GM23338 (cell line): ENCODE results near the gene ZNF212. TPM values are rescaled to one million over a fixed set of nuclear protein-coding genes. Genes with fewer than 3 reads are reported as not detected.

Experiments used
- ATAC-seq: fragments of 200-7000 bp; cut with Tn5 transposase; 3 replicates; pipeline ENCODE4 v1.9.1; 2020
- DNase-seq: peaks from one replicate; pipeline ENCODE4 v3.0.0-alpha.2; 2015; ENCODE audit warnings: low spot score
- H2AFZ ChIP-seq: fragments of 200-600 bp; sonication (generic); 2 replicates; pipeline ENCODE4 v1.8.0; 2016; ENCODE audit warnings: antibody characterized with exemption, mild to moderate bottlenecking, moderate library complexity
- H3F3A ChIP-seq: fragments of 200-600 bp; sonication (generic); replicated peaks from 2 replicates; pipeline ENCODE4 v1.8.0; 2017; ENCODE audit warnings: antibody characterized with exemption, mixed run types, low read depth
- H3K27ac ChIP-seq: fragments of 200-600 bp; sonication (generic); 2 replicates; pipeline ENCODE4 v1.6.1; 2016; ENCODE audit warnings: low read depth
- H3K27me3 ChIP-seq: fragments of 200-600 bp; sonication (generic); 2 replicates; pipeline ENCODE4 v1.8.0; 2016; ENCODE audit warnings: mild to moderate bottlenecking, mixed run types, moderate library complexity; ENCODE audit not compliant: insufficient read depth
- H3K36me3 ChIP-seq: fragments of 200-600 bp; sonication (generic); 2 replicates; pipeline ENCODE4 v1.8.0; 2016; ENCODE audit warnings: mild to moderate bottlenecking; ENCODE audit not compliant: insufficient read depth
- H3K4me1 ChIP-seq: fragments of 200-600 bp; sonication (generic); 2 replicates; pipeline ENCODE4 v1.8.0; 2016; ENCODE audit warnings: mild to moderate bottlenecking, moderate library complexity; ENCODE audit not compliant: insufficient read depth
- H3K4me2 ChIP-seq: fragments of 200-600 bp; sonication (generic); 2 replicates; pipeline ENCODE4 v1.7.1; 2017; ENCODE audit warnings: mixed run types
- H3K4me3 ChIP-seq: fragments of 200-600 bp; sonication (generic); 2 replicates; pipeline ENCODE4 v1.6.1; 2016; ENCODE audit warnings: mixed run types
- H3K79me2 ChIP-seq: fragments of 200-600 bp; sonication (generic); replicated peaks from 2 replicates; pipeline ENCODE4 v1.8.0; 2017; ENCODE audit warnings: mild to moderate bottlenecking; ENCODE audit not compliant: insufficient read depth
- H3K9me2 ChIP-seq: fragments of 200-600 bp; sonication (generic); 2 replicates; pipeline ENCODE4 v1.8.0; 2017; ENCODE audit not compliant: insufficient read depth
- H4K20me1 ChIP-seq: fragments of 200-600 bp; sonication (generic); replicated peaks from 2 replicates; pipeline ENCODE4 v1.8.0; 2017; ENCODE audit warnings: mild to moderate bottlenecking; ENCODE audit not compliant: insufficient read depth
- H3K27ac Mint-ChIP-seq: 2 replicates; pipeline ENCODE4 v1.8.0; 2020; ENCODE audit warnings: inconsistent platforms, mild to moderate bottlenecking, moderate library complexity, mixed read lengths
- H3K27me3 Mint-ChIP-seq: 3 replicates; pipeline ENCODE4 v1.8.0; 2022; ENCODE audit warnings: low read depth, mild to moderate bottlenecking, moderate library complexity, mixed read lengths, inconsistent platforms; ENCODE audit not compliant: insufficient read depth, poor library complexity
- H3K36me3 Mint-ChIP-seq: 3 replicates; pipeline ENCODE4 v1.8.0; 2021; ENCODE audit warnings: low read depth, mild to moderate bottlenecking, inconsistent platforms, moderate library complexity, mixed read lengths
- H3K4me1 Mint-ChIP-seq: 3 replicates; pipeline ENCODE4 v1.8.0; 2020; ENCODE audit warnings: mild to moderate bottlenecking, inconsistent platforms, mixed read lengths
- H3K4me3 Mint-ChIP-seq: 3 replicates; pipeline ENCODE4 v1.8.0; 2021; ENCODE audit warnings: moderate library complexity, mild to moderate bottlenecking, inconsistent platforms, mixed read lengths
- H3K9me3 Mint-ChIP-seq: 3 replicates; pipeline ENCODE4 v1.8.0; 2020; ENCODE audit warnings: moderate library complexity, mild to moderate bottlenecking, inconsistent platforms, mixed read lengths
- CREB1 ChIP-seq: fragments of 250-450 bp; sonication (Bioruptor Pico); IDR thresholded peaks from 2 replicates; pipeline ENCODE4 v1.5.0; 2020; ENCODE audit warnings: low read depth, mild to moderate bottlenecking, moderate library complexity
- EZH2 ChIP-seq: fragments of 200-600 bp; sonication (generic); IDR thresholded peaks from one replicate; pipeline ENCODE4 v1.8.0; 2017; ENCODE audit warnings: antibody characterized with exemption, mild to moderate bottlenecking, low read depth; ENCODE audit not compliant: unreplicated experiment
- EZH2phosphoT487 ChIP-seq: fragments of 200-600 bp; sonication (generic); IDR thresholded peaks from one replicate; pipeline ENCODE4 v1.8.1; 2018; ENCODE audit warnings: antibody characterized with exemption; ENCODE audit not compliant: unreplicated experiment
- JUNB ChIP-seq: IDR thresholded peaks from one replicate; pipeline ENCODE4 v1.6.1; 2016; ENCODE audit warnings: antibody characterized with exemption; ENCODE audit not compliant: unreplicated experiment
- NANOG ChIP-seq: IDR thresholded peaks from 2 replicates; pipeline ENCODE4 v1.6.1; 2016; ENCODE audit warnings: antibody characterized with exemption, borderline replicate concordance
- POLR2AphosphoS5 ChIP-seq: IDR thresholded peaks from 2 replicates; pipeline ENCODE4 v1.6.1; 2016; ENCODE audit warnings: antibody characterized with exemption, low read depth
- REST ChIP-seq: IDR thresholded peaks from one replicate; pipeline ENCODE4 v1.6.1; 2018; ENCODE audit warnings: antibody characterized with exemption; ENCODE audit not compliant: unreplicated experiment
- STAT1 ChIP-seq: IDR thresholded peaks from one replicate; pipeline ENCODE4 v1.6.1; 2016; ENCODE audit warnings: antibody characterized with exemption; ENCODE audit not compliant: unreplicated experiment
- ZNF114 ChIP-seq: fragments of 250-450 bp; sonication (Bioruptor Pico); IDR thresholded peaks from 2 replicates; pipeline ENCODE4 v1.5.0; 2020; ENCODE audit warnings: mild to moderate bottlenecking, moderate library complexity
- ZNF331 ChIP-seq: fragments of 250-450 bp; sonication (Bioruptor Pico); IDR thresholded peaks from 2 replicates; pipeline ENCODE4 v1.5.0; 2020; ENCODE audit warnings: low read depth, mild to moderate bottlenecking, moderate library complexity
- ZNF462 ChIP-seq: fragments of 250-450 bp; sonication (Bioruptor Pico); IDR thresholded peaks from 2 replicates; pipeline ENCODE4 v1.5.0; 2020; ENCODE audit warnings: mild to moderate bottlenecking, moderate library complexity
- polyA plus RNA-seq: library from polyadenylated mRNA; unstranded; fragments of >200 nt; fragmentation: Nextera tagmentation; extraction: Ambion mirVana; gene quantifications from 2 replicates; pipeline ENCODE4 v1.2.1, GENCODE V29; 2016
- total RNA-seq: library from RNA; depleted of rRNA; stranded (reverse); fragments of >200 nt; shearing (Covaris generic); gene quantifications from 2 replicates; pipeline ENCODE4 v1.2.3, GENCODE V29; 2014
- TF ChIP-seq, protein P1 (sequence below), 2 experiments: fragments of 200-600 bp in 1 of 2; sonication (generic) in 1 of 2; conservative IDR thresholded peaks; 2 replicates each; pipeline versions ENCODE4 v1.5.1 to v1.6.1; 2016 to 2017; ENCODE audit warnings: antibody characterized with exemption in 2 of 2, low read depth in 2 of 2, mild to moderate bottlenecking in 2 of 2, moderate library complexity in 1 of 2
- TF ChIP-seq, protein P2 (sequence below): IDR thresholded peaks from 2 replicates; pipeline ENCODE4 v1.6.1; 2016; ENCODE audit warnings: antibody characterized with exemption

The ZNF212 gene
- total and polyA plus RNA-seq, 2 experiments from 2014 or later: 10.8 to 18.9 TPM

GRCh38 chr7:149266451-149266850, 27.0 kb downstream of the ZNF212 start:
- H2AFZ ChIP-seq: no peak overlapping the region
- DNase-seq: no peak
- H3K9me3 Mint-ChIP-seq: no peaks in the 10 kb centered on the region; the same call in 2 of the 3 replicates
- no peaks in the 10 kb centered on the region for H4K20me1 ChIP-seq
- peaks cover 48% of the 10 kb centered on the region for H3K36me3 Mint-ChIP-seq
- peaks cover 9% of the 10 kb centered on the region for H3K27me3 Mint-ChIP-seq
- no peaks in the 10 kb centered on the region; the same call in 1 of the 2 replicates for H3K4me1 ChIP-seq
- no peak for ATAC-seq
- no peaks in the 10 kb centered on the region for H3K9me2 ChIP-seq
- no peak overlapping the region for H3K27ac ChIP-seq
- no peaks in the 10 kb centered on the region for H3K36me3 ChIP-seq
- H3K4me3 ChIP-seq: no peak overlapping the region
- H3F3A ChIP-seq: peaks cover 3% of the 10 kb centered on the region; the same call in 1 of the 2 replicates
- H3K27ac Mint-ChIP-seq: no peak overlapping the region
- peaks cover 7% of the 10 kb centered on the region for H3K27me3 ChIP-seq
- H3K4me3 Mint-ChIP-seq: no peak overlapping the region
- no peak for TF ChIP-seq CREB1 (CRISPR knock-in tag)
- no peak for TF ChIP-seq STAT1
- TF ChIP-seq NANOG: no peak
- TF ChIP-seq REST: no peak
- TF ChIP-seq, protein P1, sequence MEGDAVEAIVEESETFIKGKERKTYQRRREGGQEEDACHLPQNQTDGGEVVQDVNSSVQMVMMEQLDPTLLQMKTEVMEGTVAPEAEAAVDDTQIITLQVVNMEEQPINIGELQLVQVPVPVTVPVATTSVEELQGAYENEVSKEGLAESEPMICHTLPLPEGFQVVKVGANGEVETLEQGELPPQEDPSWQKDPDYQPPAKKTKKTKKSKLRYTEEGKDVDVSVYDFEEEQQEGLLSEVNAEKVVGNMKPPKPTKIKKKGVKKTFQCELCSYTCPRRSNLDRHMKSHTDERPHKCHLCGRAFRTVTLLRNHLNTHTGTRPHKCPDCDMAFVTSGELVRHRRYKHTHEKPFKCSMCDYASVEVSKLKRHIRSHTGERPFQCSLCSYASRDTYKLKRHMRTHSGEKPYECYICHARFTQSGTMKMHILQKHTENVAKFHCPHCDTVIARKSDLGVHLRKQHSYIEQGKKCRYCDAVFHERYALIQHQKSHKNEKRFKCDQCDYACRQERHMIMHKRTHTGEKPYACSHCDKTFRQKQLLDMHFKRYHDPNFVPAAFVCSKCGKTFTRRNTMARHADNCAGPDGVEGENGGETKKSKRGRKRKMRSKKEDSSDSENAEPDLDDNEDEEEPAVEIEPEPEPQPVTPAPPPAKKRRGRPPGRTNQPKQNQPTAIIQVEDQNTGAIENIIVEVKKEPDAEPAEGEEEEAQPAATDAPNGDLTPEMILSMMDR (conservative IDR thresholded peaks at IDR 0.05; ENCODE audit: low read depth in 2 of 2): no peak
- TF ChIP-seq JUNB: no peak
- no peak for TF ChIP-seq ZNF114
- TF ChIP-seq EZH2phosphoT487: no peak
- TF ChIP-seq, protein P2, sequence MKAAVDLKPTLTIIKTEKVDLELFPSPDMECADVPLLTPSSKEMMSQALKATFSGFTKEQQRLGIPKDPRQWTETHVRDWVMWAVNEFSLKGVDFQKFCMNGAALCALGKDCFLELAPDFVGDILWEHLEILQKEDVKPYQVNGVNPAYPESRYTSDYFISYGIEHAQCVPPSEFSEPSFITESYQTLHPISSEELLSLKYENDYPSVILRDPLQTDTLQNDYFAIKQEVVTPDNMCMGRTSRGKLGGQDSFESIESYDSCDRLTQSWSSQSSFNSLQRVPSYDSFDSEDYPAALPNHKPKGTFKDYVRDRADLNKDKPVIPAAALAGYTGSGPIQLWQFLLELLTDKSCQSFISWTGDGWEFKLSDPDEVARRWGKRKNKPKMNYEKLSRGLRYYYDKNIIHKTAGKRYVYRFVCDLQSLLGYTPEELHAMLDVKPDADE: no peak
- TF ChIP-seq ZNF462 (CRISPR knock-in tag): no peak
- no peak for TF ChIP-seq POLR2AphosphoS5
- TF ChIP-seq ZNF331 (CRISPR knock-in tag): no peak
- no peak for TF ChIP-seq EZH2
- H3K4me1 Mint-ChIP-seq: peaks cover 3% of the 10 kb centered on the region; the same call in 1 of the 3 replicates
- no peak overlapping the region for H3K4me2 ChIP-seq
- peaks cover 5% of the 10 kb centered on the region; the same call in 1 of the 2 replicates for H3K79me2 ChIP-seq
